Measurements from ENCODE around the gene CD4. TPM values are rescaled to one million over a fixed set of nuclear protein-coding genes. Genes with fewer than 3 reads are reported as not detected.
A peak's percentile ranks its signal among the peaks of the same experiment; 100 is the strongest.
"Not testable (repeated sequence)": the region's sequence is repeated elsewhere in the genome, so short reads cannot be mapped to it uniquely, and the experiment has no call there.

Gene CD4
- total RNA-seq, 4 donors from 2014 or later: 3.5 to 8.1 (median 3.9) TPM

DNA sequence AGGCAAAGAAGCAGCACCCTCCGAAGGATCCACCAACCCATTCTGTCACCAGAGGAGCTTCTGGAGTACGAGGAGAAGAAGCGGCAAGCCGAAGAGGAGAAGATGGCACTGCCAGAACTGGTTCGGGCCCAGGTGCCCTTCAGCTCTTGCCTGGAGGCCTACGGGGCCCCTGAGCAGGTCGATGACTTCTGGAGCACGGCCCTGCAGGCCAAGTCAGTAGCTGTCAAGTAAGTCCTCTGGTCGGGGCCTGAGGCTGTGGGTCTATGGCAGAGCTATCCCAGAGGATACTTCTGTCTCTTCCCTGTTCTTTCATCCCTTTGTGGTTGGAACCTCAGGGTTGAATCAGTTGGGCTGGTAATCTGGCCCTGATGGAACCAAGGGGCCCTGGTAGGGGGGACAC is 72.1 kb downstream of the CD4 start:
- Histone ChIP-seq H3K36me3 (peaks cover 67 to 81% of the 10 kb centered on the region in 2 donors), H3K4me3 (replicated peaks in 1 of 3) (no peak overlapping the region), H3K9me3 (no peaks in the 10 kb centered on the region), H3K4me1 (no peaks in the 10 kb centered on the region), H3K27ac (no peak overlapping the region), H3K27me3 (no peaks in the 10 kb centered on the region)
- TF ChIP-seq POLR2A (IDR thresholded peaks at IDR 0.05): no peak
- TF ChIP-seq CTCF (IDR thresholded peaks at IDR 0.05): no peak
- DNase-seq: no peak
- WGBS, 2 donors: 97% methylated on average over 8 of the region's 9 CpGs
- intact Hi-C loops (cut with DNase I): no loop called here

DNA sequence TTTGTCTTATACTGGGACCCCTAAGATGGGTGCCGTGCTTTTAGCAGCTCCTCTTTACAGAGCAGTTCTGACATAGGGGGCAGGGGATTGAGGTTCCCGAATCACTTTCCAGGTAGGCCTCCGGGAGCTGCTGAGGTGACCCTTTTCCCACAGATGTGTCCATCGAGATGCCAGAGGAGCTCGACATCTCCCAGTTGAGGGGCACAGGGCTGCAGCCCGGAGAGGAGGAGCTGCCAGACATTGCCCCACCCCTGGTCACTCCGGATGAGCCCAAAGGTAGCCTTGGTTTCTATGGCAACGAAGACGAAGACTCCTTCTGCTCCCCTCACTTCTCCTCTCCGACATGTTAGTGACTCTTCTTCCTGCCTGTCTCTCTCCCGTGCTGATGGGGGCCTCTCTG is 73.7 kb downstream of the CD4 start:
- Histone ChIP-seq H3K27ac (no peak overlapping the region), H3K27me3 (no peaks in the 10 kb centered on the region), H3K4me1 (peaks cover 4 to 5% of the 10 kb centered on the region in 2 donors), H3K36me3 (peaks cover 56 to 65% of the 10 kb centered on the region in 2 donors), H3K4me3 (replicated peaks in 1 of 3) (no peak overlapping the region), H3K9me3 (no peaks in the 10 kb centered on the region)
- 93 to 95% methylated on average over 11 of the region's 11 CpGs for WGBS, 2 donors
- no peak for DNase-seq
- TF ChIP-seq CTCF (IDR thresholded peaks at IDR 0.05) (no peak), POLR2A (IDR thresholded peaks at IDR 0.05) (no peak)
- intact Hi-C loops (cut with DNase I): no loop called here

DNA sequence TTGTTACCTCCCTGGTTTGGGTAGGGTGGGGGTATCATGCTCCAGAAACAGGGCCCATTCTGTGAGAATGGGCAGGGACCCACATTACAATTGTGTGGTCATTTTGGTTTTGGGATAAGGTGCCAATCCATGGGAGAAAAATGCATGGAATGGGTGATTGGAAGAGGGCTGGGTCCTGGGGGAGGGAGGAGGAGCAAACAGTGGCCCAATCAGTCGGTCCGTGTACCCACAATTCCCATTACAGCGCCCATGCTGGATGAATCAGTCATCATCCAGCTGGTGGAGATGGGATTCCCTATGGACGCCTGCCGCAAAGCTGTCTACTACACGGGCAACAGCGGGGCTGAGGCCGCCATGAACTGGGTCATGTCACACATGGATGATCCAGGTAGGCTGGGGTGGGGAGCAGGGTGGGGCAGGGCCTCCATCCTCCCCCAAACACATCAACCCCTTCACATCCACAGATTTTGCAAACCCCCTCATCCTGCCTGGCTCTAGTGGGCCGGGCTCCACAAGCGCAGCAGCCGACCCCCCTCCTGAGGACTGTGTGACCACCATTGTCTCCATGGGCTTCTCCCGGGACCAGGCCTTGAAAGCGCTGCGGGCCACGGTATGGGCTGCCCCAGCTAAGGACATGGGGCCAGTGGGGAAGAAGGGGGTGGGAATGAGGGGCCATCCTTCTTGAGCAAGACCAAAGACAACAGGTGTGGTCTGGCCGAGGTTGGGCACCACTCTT is 74.4 kb downstream of the CD4 start:
- 94 to 100% methylated on average over 8 to 16 of the region's 16 CpGs for WGBS, 2 donors
- H3K36me3 ChIP-seq: peaks cover 48 to 58% of the 10 kb centered on the region in 2 donors
- TF ChIP-seq CTCF (IDR thresholded peaks at IDR 0.05) (no peak), POLR2A (IDR thresholded peaks at IDR 0.05) (no peak)
- H3K4me1 ChIP-seq: peaks cover 10 to 11% of the 10 kb centered on the region in 2 donors
- no peak for DNase-seq
- H3K9me3 ChIP-seq: no peaks in the 10 kb centered on the region
- H3K27me3 ChIP-seq: no peaks in the 10 kb centered on the region
- intact Hi-C loops (cut with DNase I): no loop called here
- H3K27ac ChIP-seq: no peak overlapping the region
- H3K4me3 ChIP-seq (replicated peaks in 1 of 3): no peak overlapping the region

- DNase-seq; H3K27ac ChIP-seq; H3K4me3 ChIP-seq (replicated peaks in 1 of 3); H3K27me3 ChIP-seq; H3K9me3 ChIP-seq; intact Hi-C loops (cut with DNase I): not testable (repeated sequence)
- 88 to 98% methylated on average over 5 of the region's 5 CpGs for WGBS, 2 donors
- Histone ChIP-seq H3K4me1 (peaks cover 16 to 23% of the 10 kb centered on the region in 2 donors), H3K36me3 (peaks cover 49 to 50% of the 10 kb centered on the region in 2 donors)
Observed at GRCh38 chr12:6865307-6865706, 76.0 kb downstream of the CD4 start.

GRCh38 chr12:6866163-6866919 is 77.0 kb downstream of the CD4 start:
- Histone ChIP-seq H3K4me1 (peaks cover 17 to 28% of the 10 kb centered on the region in 2 donors), H3K36me3 (peaks cover 42 to 45% of the 10 kb centered on the region in 2 donors), H3K27me3 (no peaks in the 10 kb centered on the region), H3K27ac (peak overlapping the region in 2 of 3 donors; percentile 84 to 98), H3K9me3 (no peaks in the 10 kb centered on the region), H3K4me3 (replicated peaks in 1 of 3) (peak overlapping the region in 1 of 3 donors; percentile 100)
- TF ChIP-seq POLR2A (IDR thresholded peaks at IDR 0.05) (no peak), CTCF (IDR thresholded peaks at IDR 0.05) (no peak)
- 77 to 78% methylated on average over 17 to 19 of the region's 19 CpGs for WGBS, 2 donors
- DNase-seq: no peak
- intact Hi-C loops (cut with DNase I): no loop called here
